GM13977 (cell line): ENCODE measurements around the gene ATP1A3.

Experiments used
- DNase-seq: peaks from one replicate; pipeline ENCODE4 v3.0.0; 2012; ENCODE audit warnings: low spot score
- in situ Hi-C: fragments of 300-500 bp; cut with MboI; formaldehyde crosslinking; loops from one replicate; pipeline ENCODE4 v1.12.0; 2022; ENCODE audit warnings: low sequenced_read_pairs, low pct_unique_long_range_greater_than_20kb, mixed read lengths, inconsistent platforms; ENCODE audit not compliant: unreplicated experiment
- TF ChIP-seq, protein P1 (sequence below): IDR thresholded peaks from 2 replicates; pipeline ENCODE4 v1.5.1; 2012; ENCODE audit warnings: mild to moderate bottlenecking, control low read depth; ENCODE audit not compliant: insufficient read depth; ENCODE audit errors: extremely low read depth, missing control alignments

Gene ATP1A3

GRCh38 chr19:41926028-41926762 lies 67.8 kb downstream of the ATP1A3 start:
- in situ Hi-C loops, result no loop called here
- no peak for DNase-seq
- TF ChIP-seq, protein P1, sequence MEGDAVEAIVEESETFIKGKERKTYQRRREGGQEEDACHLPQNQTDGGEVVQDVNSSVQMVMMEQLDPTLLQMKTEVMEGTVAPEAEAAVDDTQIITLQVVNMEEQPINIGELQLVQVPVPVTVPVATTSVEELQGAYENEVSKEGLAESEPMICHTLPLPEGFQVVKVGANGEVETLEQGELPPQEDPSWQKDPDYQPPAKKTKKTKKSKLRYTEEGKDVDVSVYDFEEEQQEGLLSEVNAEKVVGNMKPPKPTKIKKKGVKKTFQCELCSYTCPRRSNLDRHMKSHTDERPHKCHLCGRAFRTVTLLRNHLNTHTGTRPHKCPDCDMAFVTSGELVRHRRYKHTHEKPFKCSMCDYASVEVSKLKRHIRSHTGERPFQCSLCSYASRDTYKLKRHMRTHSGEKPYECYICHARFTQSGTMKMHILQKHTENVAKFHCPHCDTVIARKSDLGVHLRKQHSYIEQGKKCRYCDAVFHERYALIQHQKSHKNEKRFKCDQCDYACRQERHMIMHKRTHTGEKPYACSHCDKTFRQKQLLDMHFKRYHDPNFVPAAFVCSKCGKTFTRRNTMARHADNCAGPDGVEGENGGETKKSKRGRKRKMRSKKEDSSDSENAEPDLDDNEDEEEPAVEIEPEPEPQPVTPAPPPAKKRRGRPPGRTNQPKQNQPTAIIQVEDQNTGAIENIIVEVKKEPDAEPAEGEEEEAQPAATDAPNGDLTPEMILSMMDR, result no peak

- in situ Hi-C loops, result no loop called here
- no peak for DNase-seq
- TF ChIP-seq, protein P1, result no peak
These were observed 68.6 kb downstream of the ATP1A3 start for GRCh38 chr19:41925208-41926003.

DNA sequence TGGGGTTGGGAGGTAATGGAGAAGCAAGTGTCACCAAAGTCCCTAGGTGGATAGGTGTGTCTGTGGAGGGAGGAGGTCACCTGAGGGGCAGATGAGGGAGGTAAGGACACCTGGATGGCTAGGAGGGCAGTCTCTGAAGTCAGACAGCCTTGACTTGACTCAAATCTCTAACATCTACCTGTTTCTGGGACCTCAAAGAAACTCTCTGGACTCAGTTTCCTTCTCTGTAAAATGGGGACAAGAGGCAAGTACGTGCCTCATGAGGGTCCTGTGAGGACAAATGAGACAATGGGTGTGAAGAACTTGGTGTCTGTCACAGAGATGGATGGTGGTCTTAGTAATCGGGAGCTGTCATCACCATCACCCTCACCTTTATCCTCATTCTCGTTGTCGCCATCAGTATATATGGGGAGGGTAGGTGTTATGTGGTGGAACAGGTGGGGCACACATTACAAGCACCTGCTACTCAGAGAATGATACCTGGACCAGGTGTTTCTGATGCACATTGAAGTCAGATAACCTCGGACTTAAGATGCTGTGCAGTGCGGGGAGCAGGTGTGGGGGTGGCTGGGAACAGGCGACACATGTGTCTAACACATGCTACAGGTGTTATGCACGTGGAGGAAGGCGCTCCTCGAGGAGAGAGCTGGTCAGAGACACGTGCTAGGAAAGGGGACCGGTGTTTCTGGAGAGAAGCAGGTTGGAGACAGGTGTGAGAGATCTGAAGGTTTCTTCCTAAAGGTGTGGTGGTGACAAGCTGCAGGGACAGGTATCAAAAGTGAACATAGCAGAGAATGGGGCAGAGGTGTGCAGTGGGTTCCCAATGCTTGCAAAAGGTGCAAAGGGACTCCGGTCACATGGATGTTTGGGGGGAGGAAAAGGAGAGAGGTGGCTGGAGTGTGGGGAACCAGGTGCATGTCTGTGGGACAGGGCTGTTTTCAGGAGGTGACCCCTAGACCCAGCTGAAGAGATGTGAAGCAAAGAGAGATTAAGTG lies 69.6 kb downstream of the ATP1A3 start:
- in situ Hi-C loops, result no loop called here
- no peak for DNase-seq
- TF ChIP-seq, protein P1, result no peak

GRCh38 chr19:41923045-41923788 lies 70.8 kb downstream of the ATP1A3 start:
- TF ChIP-seq, protein P1, result no peak
- no peak for DNase-seq
- in situ Hi-C loops, result no loop called here

DNA sequence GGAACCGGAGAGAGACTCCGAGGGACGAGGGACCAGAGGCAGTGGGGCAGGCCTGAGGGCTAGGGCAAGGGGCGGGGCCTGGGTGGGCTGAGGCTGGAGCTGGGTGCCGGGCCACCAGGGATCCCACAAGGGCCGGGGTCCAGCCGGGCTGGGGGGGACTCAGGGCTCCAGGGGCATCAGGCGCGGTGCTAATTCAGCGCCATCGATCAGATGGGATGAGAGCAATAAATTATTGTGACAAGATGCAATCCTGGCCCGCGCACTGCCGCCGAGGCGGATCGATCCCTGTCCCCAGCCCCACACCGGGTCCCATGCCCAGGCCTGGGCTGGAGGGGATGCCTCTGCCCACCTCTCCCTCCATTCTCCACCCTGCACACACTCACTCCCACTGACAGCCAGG lies 71.4 kb downstream of the ATP1A3 start:
- in situ Hi-C loops, result no loop called here
- TF ChIP-seq, protein P1, result no peak
- no peak for DNase-seq
